SH-SY5Y (cell line): ENCODE results near the gene TK1.

Source experiments
- GATA2 ChIP-seq: IDR thresholded peaks from 2 replicates; pipeline ENCODE4 v1.6.1; 2011; ENCODE audit warnings: mild to moderate bottlenecking, low read depth, low read length
- GATA3 ChIP-seq: IDR thresholded peaks from 2 replicates; pipeline ENCODE4 v1.6.1; 2011; ENCODE audit warnings: low read depth, mild to moderate bottlenecking, low read length, moderate library complexity

- no peak for TF ChIP-seq GATA2
- TF ChIP-seq GATA3, result no peak
Measured at GRCh38 chr17:78125976-78126894, 60.6 kb downstream of the TK1 start.
